OCI-M2 (cell line): ENCODE measurements around the gene SLCO2A1.

Experiments
- DNase-seq: peaks from one replicate; lab custom pipeline; 2025; ENCODE audit not compliant: unreplicated experiment; lab: John Stamatoyannopoulos, UW

Gene SLCO2A1

DNA sequence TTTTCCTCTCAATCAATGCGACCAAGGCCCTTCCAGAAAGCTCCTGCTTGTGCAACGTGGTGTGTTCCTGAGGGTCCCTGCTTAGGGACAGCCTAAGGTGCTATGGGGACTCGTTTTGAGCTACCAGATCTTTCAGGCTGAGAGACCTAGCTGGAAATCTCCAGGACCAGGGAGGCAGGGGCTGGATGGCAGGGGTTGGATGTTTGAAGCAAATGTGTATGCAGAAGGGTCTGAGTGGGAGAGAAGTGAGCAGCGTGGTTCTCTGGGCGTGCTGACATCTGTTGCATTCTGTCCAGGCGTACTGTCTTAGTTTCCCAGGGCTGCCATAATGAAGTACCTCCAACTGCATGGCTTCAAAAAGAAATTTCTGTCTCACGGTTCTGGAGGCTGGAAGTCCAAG lies 31.7 kb upstream of the SLCO2A1 start:
- no peak for DNase-seq

- no peak for DNase-seq
These were observed 31.0 kb upstream of the SLCO2A1 start for GRCh38 chr3:134060561-134061385.

DNA sequence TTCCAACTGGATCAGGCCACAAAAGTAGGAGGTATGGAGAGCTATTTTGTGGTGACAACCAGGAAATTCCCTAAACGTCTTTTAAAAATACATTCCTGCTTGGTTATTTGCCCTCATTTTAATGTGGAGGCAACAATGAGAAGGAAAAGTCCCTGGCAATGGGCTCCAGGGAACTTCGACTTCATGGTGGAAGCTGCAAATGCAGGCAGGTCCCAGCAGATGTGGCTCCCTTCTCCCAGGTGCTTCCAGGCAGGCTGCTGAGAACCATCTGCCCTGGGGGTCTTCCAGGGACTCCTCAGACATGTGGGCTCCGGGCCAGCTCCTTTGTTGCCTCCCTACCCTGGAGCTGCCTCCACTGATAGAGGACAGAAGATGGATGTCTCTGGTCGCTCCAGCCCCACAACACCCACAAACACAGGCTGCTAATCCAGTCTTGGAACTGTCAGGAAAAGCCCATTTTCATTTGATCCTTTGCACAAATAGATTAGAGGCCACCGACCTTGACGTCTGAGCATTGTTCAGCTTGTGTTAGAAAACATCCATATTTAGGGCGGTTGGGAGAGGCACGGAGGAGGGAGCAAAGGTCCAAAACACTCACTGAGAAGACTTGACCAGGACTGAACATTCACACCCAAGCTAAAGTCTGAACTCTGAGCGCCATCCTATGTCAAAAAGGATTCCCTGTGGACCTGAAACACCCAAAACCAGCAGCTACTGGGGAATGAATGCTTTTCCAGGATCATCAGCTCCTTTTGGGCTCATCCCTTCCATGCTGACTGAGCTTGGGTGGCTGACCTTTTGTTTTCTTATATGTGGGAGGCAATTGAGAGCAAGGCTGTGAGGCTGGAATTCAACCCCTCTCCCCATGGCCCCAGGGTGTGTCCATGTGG lies 30.2 kb upstream of the SLCO2A1 start:
- no peak for DNase-seq

- no peak for DNase-seq
These were observed 29.4 kb upstream of the SLCO2A1 start for GRCh38 chr3:134059035-134059601.

GRCh38 chr3:134057654-134058110 lies 28.0 kb upstream of the SLCO2A1 start:
- DNase-seq: no peak

GRCh38 chr3:134057006-134057653 lies 27.4 kb upstream of the SLCO2A1 start:
- no peak for DNase-seq

DNA sequence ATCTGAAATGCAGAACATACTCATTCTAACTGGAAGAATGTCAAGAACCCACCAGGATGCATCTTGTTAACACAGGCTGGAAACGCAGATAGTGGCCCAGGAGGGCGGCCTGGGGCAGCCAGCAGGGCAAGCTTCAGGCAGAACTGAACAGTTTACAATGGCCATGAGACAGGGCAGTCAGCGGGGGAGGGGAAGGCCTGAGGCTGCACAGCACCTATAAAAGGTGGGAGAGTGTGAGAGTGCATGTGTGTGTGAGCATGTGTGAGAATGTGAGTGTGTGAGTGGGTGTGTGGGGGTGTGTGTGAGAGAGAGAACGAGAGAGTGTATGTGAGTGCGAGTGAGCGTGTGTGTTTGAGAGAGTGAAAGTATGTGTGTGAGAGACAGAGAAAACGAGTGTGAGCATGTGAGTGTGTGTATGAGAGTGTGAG lies 26.8 kb upstream of the SLCO2A1 start:
- no peak for DNase-seq

- DNase-seq: no peak
These were observed 25.9 kb upstream of the SLCO2A1 start for GRCh38 chr3:134055661-134056060.

DNA sequence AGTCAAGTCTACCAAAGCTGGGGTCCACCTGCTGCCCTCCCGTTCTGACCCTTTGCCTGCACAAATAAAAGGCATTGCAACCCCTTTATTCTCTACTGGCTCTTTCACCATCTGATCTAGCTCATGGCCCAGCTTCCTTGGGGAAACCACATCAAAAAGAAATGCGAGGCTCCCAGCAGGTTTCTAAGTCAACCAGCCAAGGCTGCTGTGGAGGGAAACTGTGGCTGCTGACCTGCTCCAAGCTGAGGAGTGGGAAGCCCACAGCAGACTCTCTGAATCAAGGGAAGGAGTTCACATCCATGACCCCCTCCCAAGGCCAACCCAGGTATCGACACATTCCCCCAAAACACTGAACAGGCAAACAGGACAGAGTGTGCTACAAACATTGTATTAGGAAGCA lies 25.2 kb upstream of the SLCO2A1 start:
- DNase-seq: no peak

DNA sequence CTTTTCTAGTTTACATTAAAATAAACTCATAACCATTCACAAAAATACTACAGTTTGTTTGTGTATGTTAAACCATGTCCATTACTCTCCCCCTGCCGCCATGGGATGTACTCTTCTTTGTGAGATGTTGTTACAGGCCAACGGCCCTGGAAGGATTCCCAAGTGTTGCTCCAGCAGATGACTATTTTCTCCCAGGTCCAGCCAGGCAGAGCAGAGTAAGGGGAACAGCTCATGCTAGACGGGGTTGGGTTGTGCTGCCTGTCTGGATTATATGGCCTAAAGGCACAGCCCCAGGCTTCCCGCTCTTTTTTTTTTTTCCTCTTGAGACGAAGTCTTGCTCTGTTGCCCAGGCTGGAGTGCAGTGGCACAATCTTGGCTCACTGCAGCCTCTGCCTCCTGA lies 24.5 kb upstream of the SLCO2A1 start:
- no peak for DNase-seq

GRCh38 chr3:134052370-134052769 lies 22.6 kb upstream of the SLCO2A1 start:
- DNase-seq: no peak

DNA sequence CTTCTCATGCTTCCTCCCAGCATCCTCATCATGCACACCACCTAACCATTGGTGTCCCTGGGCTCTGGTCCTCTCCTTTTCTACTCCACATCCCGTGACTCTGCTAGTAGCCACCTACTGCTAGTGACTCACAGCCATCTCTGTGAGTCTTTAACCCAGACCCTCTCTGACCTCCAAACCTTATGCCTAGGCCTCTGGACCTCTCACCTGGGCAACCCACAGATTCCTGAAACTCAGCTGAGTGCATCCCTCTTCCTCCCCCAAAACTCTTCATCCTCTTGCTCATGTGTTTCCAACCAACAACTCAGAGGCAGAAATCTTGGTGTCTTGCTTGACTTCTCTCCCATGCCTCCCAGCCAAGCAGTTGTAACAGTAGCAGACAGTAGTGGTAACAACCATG lies 20.0 kb upstream of the SLCO2A1 start:
- no peak for DNase-seq

DNA sequence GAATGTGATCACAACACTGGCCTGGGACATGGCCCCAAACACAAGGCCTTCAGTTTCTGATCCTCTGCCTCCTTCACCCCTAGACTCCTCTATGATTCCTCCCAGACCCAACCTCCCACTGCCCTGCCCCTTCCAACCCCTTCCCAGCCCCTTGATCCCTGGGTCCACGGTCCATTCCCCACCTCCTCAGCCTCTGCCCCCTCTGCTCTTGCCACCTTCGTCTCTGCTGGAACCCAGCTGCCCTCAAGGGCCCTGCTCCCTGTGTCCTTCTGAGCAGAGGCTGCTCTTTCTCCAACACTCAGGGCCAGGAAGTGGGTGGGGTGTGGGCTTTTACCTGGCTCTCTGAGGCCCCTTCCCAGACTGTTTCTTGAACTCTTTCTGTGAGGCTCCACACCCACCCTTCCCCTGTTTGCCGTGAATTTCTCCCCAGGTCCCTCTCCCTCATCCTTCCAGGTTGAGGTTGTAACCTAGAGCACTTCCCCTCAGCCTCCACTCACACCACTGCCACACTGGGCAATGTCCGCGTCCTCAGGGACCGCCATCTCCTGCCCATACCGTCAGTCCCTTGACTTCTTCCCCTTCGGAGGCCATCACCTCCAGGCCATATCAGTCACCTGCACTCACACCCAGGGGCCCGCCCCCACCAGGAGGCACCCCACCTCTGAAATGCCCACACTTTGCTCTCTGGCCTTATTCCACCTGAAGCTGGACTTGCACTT lies 18.7 kb upstream of the SLCO2A1 start:
- DNase-seq: no peak

- no peak for DNase-seq
These were observed 14.7 kb upstream of the SLCO2A1 start for GRCh38 chr3:134044459-134044858.

DNA sequence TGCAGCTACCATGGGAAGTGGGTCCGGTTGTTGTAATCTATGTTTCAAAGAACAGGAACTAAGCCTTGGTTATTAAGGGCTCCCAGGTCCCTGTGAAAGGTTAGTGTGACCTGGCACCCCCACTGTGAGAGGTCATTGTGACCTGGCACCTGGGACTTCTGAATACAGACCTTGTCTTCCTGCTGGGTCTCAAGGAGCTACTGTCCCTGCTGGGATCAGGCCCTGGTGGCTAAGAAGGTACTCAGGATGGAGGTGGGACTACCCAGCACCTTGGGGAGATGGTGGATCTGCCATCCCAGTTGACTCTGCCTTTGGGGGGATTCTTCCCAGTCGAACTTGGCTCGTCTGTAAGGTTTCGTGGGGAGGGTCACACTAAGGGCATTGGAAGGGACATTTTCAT lies 10.3 kb upstream of the SLCO2A1 start:
- no peak for DNase-seq

DNA sequence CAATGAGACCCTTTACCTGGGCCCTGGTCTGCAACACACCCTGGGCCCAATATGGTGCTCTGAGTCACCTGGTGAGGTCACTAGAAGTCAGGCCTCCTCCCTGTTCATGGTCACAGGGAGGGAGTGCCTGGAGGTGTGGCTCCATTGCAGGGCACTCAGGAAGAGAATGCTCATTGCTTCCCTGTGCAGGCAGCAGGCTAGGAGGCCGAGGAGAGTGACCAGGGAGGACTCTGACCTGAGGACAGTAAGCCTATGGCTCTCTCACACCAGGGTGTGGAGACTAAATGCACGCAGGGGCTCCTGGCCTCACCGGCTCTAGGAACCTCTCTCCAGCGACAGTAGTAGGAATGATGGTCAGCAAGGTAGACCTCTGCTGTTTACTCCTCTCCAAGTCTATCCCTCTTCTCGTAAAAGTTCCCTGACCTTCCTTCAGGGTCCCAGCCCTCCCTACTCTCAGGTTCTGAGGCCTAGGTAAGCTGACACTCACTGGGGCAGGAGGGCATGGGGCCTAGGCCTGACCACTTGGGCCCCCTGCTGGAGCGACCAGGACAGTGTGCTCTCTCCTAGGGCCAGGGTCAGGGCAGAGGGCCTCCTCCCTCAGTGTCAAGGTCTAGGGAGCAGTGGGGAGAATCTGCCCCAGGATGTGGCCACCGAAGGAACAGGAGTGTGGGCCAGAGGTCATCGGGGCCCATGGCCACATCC lies 9.6 kb upstream of the SLCO2A1 start:
- no peak for DNase-seq

- no peak for DNase-seq
These were observed 9.0 kb upstream of the SLCO2A1 start for GRCh38 chr3:134038716-134039115.

GRCh38 chr3:134038071-134038491 lies 8.4 kb upstream of the SLCO2A1 start:
- DNase-seq: no peak

GRCh38 chr3:134037168-134037567 lies 7.4 kb upstream of the SLCO2A1 start:
- DNase-seq: no peak

DNA sequence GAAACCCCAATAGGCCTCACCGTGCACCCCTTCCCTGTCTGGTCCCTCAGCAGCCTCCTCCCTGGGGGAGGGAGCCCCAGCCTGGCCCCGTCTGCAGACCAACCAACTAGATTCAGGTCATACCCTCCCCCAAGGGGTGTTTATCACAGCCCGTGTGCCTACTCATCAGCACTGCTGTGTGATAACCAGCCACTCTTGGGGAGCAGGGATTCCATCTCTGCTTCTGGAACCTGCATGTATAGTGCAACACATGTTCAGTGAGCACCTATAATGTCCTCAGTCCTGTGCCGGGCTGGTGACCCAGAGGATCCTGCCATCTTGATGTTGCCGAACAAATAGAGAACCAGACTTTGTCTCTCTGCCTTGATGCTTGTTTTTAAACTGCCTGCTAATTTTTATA lies 6.6 kb upstream of the SLCO2A1 start:
- DNase-seq: no peak
